NCI-H82 treated with DMSO at 0.1 percent for 48 hours (cell line): ENCODE data around the gene MT4.
A peak's percentile ranks its signal among the peaks of the same experiment; 100 is the strongest.

Experiments
- DNase-seq: peaks from one replicate; lab custom pipeline; 2025; ENCODE audit not compliant: unreplicated experiment; lab: John Stamatoyannopoulos, UW

Gene MT4

DNA sequence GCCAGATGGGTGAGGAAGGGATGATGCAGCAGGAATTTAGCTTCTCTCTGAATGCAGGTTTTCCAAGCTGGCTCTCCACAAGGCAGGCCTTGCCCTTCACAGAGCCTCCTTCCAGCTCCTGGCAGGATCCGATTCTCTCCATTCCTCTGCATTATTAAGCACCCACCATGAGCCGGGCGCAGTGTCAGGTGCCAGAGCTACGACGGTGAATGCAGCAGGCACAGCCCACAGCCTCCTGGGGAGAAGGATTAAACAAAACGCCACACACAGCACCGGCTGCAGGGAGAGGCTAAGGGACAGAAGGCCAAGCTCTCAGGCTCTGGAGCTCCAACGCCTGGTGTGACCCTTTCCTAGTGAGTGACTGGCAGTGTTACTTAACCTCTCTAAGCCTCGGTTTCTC, 36.5 kb downstream of the MT4 start:
- DNase-seq: no peak

DNA sequence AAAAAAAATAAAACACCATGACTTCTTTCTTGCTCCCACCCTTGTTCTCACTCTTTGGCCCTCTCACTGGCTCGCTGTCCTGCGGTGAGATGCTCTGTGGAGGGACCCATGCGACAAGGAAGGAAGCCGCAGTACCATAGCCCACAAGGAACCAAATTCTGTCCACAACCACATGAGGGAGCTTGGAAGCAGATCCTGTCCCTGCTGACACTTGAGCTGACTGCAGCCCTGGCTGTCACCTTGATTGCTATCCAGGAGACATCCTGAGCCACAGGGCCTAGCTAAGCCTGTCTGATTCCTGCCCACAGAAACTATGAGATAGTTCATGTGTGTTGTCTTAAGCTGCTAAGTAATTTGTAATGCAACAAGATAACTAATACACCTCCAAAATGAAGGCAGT, 38.7 kb downstream of the MT4 start:
- no peak for DNase-seq

DNA sequence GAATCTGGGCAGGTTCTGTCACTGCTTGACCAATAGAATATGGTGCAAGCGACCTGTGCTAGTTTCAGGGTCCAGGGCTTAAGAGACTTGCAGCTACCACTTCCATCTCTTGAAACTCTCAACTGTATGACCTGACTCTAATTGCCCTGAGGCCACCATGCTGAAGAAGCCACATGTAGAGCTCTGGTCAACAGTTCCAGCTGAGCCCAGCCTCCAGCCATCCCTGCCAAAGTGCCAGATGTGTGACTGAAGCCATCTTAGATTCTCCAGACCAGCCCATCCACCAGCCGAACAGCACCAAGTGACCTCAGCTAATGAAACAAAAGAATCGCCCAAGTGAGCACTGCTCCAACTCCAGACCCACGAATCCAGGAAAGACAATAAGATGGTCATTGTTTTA, 40.1 kb downstream of the MT4 start:
- no peak for DNase-seq

DNA sequence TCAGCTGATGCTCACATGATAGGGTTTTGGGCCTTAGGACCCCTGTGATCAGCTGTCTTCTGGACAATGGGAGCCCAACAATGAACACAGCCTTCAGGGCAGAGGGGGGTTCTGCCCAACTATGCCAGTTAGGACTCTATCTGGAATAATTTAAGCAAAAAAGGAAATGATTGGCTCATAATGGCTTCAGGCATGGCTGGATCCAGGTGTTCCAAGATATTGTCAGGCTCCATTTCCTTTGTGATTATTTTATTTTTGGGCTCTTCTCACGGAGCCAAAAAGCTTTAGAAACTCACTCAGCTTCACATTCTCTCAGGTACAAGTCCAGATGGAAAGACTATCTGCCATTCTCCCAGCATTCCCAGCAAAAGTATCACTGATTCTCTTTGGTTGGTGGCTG, 40.6 kb downstream of the MT4 start:
- DNase-seq: no peak

DNA sequence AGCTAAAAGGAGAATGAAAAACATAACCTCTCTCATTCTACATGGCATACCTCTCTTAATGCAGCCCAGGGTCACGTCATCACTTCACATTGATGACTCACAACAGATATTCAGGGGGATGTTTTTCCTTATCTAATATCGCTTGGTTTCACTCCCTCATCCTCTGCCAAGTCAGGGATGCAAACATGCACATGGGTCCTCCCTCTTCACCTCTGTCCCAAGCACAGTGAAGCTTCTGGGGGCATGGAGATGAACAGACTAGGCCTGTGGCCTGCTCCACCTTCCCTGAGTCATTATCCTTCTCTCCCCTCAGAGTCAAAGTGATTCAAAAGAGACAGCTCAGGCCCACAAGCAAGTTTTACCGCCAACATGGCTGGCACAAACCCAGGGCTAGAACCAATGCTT, 41.2 kb downstream of the MT4 start:
- DNase-seq: no peak

DNA sequence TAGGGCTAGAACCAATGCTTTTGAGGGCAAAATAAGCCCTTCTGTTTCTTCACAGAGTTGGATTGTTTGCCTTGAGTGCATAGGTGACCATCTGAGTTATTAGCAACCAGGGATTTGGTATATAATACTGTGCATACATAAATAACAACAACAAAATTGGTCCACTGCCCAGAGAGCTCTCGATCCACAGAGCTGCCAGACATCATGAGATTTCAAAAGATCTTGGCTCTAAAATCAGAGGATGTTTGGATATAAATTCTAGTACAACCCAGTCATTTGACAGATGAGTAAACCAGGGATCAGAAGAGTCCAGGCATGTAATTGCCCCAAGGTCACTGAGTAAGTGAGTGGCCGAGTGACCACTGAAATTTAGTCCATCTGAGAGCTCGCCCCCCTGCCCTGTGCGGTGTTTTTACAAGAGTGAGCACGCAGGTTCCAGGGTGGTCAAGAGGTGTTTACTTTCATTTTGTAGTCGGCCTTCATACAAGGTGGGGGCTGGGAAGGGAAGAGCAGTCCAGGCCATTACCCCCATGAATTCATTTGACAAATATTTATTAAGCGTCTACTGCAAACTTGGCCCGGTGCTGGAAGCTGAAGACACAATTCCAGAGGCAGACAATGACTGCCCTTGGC, 41.7 kb downstream of the MT4 start:
- no peak for DNase-seq

DNA sequence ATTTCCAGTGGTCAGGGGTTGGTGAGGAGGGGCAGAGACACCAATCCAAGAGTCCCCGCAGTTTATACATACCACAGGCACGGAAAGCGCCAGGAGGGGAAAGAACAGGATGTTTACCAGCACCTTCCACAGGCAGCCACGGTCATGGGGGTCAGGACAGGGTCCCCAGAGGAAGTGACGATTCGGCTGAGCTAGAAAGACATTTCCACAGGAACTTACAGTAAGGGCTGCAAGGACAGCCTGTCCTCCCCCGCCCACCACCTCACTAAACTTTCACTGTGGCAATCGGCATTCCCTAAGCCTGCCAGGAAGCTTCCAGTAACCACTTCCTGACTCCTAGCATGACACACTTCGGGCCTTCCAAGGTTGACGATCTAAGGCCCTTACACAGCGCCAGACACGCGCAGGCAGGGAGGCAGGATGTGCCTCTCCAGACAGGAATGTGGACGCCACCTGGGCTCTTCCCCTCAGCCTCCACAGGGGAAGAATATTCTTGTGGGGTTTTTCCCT, 42.3 kb downstream of the MT4 start:
- DNase-seq: no peak

DNA sequence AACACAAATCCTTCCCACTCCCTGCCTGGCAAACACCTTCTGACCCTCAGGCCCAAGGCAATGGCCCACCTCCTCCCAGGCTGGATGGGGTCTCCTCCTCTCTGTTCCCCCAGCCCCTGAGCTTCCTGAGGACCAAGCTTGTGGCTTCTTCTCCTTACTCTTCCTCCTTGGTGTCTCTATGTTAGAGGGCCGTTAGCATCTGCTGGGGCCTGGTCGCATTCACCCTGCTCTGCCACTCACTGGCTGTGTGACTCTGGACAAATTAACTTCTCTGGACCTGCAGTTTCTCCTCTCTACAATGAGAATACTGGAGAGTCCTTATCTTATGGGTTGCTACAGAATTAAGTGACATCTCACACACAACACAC, 42.8 kb downstream of the MT4 start:
- DNase-seq: no peak

DNA sequence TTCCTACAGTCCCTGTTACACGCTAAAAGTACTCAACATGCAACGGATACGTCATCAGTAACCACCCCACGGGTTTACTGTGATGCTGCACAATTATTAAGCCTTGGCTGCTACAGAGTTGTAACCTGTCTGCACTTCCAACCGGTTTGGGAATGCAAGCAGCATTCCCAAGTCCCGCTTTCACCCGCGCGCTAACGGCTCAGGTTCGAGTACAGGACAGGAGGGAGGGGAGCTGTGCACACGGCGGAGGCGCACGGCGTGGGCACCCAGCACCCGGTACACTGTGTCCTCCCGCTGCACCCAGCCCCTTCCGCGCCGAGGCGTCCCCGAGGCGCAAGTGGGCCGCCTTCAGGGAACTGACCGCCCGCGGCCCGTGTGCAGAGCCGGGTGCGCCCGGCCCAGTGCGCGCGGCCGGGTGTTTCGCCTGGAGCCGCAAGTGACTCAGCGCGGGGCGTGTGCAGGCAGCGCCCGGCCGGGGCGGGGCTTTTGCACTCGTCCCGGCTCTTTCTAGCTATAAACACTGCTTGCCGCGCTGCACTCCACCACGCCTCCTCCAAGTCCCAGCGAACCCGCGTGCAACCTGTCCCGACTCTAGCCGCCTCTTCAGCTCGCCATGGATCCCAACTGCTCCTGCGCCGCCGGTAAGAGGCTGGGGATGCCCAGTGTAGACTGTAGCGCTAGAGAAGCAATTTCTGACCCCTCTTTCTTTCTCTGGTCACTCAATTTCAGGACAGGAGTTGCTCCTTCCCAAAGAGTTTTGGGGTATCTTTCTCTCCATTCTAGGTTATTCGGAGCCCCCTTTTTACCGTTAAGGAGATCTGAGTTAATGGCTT, 43.4 kb downstream of the MT4 start, which contains the start of gene MT2A:
TSS of gene MT2A (plus strand) at position 542 of the 833 bp plus-strand sequence. CDS start at position 614, 72 bp downstream.
- peak; percentile 86 for DNase-seq

DNA sequence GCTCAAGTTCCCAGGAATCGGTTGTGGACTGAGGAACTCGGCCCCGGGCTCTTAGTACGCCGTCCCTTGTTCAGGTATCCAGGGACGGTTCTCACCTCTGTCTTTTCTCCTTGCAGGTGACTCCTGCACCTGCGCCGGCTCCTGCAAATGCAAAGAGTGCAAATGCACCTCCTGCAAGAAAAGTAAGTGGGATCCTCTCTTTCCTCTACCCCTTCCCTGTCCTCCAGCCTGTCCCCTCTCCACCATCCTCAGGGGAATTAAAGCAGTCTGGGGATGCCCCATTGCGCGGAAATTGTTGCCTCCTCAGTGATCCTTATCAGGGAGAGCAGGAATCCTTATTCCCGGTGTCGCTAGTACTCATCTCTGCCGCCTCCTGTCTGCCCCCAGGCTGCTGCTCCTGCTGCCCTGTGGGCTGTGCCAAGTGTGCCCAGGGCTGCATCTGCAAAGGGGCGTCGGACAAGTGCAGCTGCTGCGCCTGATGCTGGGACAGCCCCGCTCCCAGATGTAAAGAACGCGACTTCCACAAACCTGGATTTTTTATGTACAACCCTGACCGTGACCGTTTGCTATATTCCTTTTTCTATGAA, 44.1 kb downstream of the MT4 start:
- no peak for DNase-seq

DNA sequence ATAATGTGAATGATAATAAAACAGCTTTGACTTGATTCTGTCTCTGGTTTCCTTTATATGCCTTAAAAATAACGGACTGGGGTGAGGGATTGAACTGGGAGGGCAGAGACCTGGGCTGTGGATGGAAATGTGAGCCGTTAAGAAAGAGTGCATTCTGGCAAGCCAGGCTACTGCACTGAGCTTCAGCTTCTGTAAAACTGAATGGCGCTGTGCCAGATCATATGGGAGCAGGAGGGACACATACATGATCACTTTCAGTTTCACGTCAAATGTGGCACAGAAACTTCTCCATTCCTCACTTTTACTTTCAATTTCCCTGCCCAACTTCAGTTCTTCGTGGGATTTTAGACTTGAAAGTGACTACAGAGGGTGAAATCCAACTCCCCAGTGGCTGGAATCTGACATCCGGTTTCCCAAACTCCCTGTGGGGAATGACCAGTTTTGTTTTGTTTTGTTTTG, 44.6 kb downstream of the MT4 start:
- no peak for DNase-seq

DNA sequence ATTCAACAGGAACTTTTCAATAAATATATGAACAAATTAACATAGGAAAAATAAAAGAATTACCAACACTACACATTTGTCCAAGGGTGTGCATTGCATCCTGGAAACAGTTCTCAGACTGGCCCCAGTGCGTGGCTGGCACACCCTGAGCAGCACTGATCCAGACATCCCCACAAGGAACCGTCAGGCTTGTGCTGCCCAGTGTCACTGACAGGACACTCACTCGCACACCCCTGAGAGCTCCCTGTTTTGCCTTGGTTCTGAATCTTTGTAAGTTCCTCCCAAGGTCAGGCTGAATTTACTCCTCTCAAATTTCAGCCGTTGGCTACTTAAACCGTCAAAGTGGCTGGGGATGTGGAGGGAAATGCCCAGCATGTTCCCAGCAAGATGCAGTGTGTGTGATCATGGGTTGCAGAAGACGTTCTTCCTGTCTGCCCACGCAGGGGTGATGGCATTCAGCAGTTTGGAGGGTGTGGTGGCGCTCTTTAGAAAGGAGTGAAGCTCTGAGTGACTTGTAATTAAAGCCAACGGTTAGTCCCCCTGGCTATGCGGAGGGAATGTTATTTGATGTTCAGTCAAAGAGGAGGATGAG, 45.2 kb downstream of the MT4 start:
- no peak for DNase-seq

DNA sequence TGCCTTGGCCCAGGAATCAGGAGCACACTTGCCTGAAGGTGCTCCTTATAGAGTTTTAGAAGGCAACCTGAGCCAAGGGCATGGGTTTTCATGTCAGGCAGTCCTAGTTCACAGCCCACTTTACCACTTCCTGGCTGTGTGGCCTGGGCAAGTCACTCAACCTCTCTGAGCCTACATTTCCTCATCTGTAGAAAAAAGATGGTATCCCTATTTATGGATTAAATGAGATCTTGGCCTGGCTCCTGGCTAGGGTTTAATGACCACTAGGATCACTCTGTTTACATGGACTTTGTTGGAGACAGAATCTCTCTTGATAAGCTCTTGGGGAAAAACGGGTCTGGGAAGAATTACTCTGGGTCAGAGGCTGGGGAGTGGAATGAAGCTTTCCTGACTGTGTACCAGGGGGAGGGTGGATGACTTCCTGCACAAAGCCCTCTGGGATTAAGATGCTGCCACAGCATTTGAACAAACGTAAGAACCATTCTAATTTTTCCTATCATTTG, 45.8 kb downstream of the MT4 start:
- DNase-seq: no peak

DNA sequence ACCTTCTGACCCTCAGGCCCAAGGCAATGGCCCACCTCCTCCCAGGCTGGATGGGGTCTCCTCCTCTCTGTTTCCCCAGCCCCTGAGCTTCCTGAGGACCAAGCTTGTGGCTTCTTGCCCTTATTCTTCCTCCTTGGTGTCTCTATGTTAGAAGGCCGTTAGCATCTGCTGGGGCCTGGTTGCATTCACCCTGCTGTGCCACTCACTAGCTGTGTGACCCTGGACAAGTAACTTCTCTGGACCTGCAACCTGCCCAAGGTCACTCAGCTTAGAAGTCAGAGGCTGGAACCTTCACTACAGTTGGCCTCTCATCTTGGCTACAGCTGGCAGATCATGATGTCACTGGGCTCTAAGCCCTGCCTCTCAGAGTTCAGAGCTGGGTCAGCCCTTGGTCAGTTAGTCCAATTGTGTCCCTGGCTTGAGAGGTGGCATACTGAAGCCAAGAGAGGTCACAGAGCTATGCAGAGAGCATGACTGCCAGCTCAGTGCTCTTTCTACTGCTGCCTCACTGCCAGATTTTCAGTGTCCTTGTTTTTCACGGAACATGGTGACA, 46.5 kb downstream of the MT4 start:
- DNase-seq: no peak

DNA sequence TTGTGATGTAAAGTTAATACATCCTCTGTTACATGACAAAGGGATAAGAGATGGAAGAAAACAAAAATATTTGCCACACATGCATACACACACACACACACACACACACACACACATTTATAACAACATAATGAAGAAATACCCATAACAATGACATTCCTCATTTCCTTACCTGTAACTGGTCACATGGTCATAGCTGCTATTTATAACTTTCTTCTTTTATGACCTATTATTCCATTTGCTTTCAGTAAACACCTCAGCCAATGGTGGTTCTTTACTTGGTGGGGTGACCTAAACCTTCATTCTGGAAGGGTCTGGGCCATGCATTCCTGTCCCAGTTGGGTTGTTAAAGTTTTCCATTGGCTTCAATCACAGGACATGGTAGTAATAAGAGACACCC, 48.8 kb downstream of the MT4 start:
- DNase-seq: no peak

DNA sequence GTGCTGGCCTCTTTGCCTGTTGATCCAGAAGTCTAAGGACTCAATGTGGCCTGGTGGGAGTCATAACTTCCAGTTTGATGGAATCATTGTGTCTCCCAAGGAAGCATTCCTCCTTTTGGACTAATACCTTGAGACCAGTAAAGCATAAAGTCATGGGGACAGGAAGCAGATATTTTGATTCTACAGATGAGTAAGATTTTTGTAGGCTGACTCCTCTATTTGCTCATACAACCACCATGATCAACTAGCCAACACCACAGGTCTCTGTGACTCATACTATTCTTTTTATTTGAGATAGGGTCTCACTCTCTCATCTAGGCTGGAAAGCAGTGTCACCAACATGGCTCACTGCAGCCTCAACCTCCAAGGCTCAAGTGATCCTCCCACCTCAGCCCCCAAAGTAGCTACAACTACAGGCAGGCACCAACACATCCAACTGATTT, 49.7 kb downstream of the MT4 start:
- DNase-seq: no peak

DNA sequence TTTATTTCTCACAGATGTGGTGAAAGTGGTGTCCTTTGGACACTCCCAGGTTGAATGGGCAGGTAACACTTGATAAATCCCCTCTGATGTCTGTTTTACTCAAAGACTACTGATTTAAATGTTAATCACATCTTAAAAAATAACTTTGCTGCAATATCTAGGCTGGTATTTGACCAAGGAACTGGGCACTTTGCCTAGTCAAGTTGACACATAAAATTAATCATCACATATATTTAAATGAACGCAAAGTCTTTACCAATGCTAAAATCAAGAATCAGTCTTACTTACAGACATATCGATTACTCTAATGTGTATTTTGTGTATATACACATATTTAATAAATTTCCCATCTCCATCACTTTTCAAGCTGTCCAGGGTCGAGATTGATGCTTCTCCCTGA, 50.5 kb downstream of the MT4 start:
- no peak for DNase-seq

DNA sequence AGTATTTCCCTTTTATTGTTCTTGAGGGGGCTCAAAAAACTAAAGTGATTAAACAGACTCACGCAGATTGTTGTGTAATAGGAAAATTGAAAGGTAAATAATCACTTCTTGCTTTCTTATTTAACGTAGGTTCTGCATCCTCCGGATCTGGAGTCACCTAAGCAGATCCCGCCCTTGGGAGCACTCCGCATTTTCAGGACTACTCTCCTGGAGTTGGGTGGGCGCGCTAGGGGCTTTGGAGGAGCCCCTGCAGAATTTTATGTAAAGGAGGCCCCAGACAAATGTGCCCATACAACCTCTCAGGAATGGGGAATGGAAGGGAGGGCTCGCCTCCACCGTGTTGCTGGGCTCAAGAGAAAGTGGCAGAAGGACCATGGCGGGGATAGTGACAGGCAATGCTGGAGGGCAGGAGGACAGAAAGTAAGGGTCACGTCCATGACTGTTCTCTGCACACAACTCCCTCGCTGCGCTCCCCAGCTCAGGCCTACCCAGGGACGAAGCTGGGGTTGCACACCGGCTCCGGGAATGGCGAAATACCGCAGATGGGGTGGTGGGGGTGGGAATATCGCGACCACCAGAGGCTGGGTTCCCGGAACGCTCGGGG, 51.8 kb downstream of the MT4 start:
- DNase-seq: no peak

DNA sequence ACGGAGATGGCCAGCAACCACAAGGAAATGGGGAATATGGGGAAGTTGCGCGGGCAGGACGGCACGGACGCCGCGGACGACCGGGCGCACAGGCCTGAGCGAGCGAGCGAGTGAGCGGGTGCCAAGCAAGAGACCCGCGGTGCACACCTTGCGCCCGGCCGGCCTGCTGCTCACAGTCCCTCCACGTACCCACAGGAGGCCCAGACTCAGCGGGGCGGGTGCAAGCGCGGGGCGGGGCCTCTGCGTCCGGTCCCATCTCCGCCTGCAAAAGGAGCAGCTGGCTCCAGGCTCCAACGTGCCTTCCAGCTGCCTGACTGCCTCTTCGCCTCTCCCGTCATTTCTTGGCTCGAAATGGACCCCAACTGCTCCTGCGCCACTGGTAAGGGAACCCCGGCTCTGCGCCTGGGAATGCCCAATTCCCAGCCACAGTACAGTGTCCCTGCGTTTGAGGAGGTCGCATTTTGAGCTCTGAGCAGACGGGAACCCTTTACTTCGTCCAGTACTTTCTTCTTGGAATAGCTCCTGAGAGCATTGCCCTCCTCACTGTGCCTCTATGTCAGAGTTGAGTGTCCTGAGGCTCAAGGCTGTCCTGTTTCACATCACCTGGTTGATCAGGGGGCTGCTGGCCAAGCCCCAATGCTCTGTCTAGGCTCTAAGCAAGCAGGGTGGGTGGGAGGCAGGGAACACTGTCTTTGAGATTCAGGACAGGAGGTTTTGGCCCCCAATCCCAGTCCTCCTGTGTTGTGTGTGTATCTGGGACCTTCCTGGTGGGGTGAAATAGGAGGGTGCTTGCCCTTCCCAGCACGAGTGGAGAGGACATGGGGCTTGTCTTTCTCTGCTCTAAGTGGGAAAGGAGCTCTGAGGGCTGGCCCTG, 52.6 kb downstream of the MT4 start:
- DNase-seq: no peak

DNA sequence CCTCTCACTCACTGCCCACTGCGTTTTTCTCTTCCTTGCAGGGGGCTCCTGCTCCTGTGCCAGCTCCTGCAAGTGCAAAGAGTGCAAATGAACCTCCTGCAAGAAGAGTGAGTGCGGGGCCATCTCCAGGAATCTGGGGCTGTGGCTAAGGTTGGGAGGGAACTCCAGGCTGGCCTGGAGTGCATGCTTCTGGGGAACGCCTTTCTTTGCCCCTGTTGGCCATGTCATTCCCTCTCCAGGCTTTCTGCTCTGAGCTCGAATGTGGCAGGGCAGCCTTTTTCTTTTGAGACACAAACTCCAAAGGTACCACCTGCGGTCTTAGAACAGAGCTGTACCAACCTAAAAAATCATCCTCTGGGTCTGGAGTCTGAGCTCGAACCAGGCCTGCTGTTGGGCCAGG, 53.3 kb downstream of the MT4 start:
- DNase-seq: no peak
